Neural cell (in vitro differentiated cells): ENCODE data around the gene USP36.

Source experiments
- EZH2 ChIP-seq: fragments of 200-600, 300-800 bp; shearing (Covaris generic), sonication (generic); IDR thresholded peaks from 2 replicates; pipeline ENCODE4 v1.6.1; 2014; ENCODE audit warnings: antibody characterized with exemption, low read length, borderline replicate concordance, mild to moderate bottlenecking; ENCODE audit not compliant: insufficient read depth, poor library complexity, severe bottlenecking
- MXI1 ChIP-seq: fragments of 450-650 bp; conservative IDR thresholded peaks from 2 replicates; pipeline ENCODE4 v1.6.1; 2014; ENCODE audit warnings: antibody characterized with exemption, mild to moderate bottlenecking; ENCODE audit not compliant: poor library complexity, severe bottlenecking
- RAD21 ChIP-seq: fragments of 450-650 bp; conservative IDR thresholded peaks from 2 replicates; pipeline ENCODE4 v1.6.1; 2014; ENCODE audit warnings: antibody characterized with exemption, mild to moderate bottlenecking, moderate library complexity
- SMC3 ChIP-seq: fragments of 450-650 bp; conservative IDR thresholded peaks from 2 replicates; pipeline ENCODE4 v1.6.1; 2014; ENCODE audit warnings: antibody characterized with exemption, mild to moderate bottlenecking, moderate library complexity; ENCODE audit not compliant: poor library complexity

DNA sequence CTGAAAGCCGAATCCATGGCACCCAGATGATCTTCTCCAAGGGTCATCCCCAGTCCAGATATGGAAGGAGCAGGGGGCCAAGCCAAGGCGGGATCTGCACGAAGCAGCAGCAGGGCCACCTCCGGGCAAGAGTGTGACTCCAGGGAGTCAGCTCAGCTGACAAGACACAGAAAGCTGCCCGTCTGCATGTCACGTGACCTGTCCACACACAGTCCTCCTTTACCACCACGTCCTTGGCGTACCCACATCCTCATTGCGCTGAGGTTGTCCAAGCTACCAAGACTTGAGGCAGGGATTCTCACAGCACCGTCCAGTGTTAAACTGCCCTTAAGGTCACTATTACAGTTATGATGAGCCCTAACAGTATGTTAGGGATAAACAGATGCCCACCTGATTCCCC, 47.2 kb downstream of the USP36 start:
- TF ChIP-seq EZH2 (no peak), SMC3 (no peak), RAD21 (no peak), MXI1 (no peak)
